Testis (tissue), 3 donors: ENCODE results near the gene NOTCH1. TPM values are rescaled to one million over a fixed set of nuclear protein-coding genes. Genes with fewer than 3 reads are reported as not detected.

Experiments
- DNase-seq: peaks from one replicate; pipeline ENCODE4 v3.0.0-alpha.2; 2019
- H3K27ac ChIP-seq, 2 donors: fragments of 200-600 bp; sonication (generic); one replicate each; pipeline ENCODE4 v1.5.1; 2019
- H3K27me3 ChIP-seq: fragments of 200-600 bp; sonication (generic); one replicate; pipeline ENCODE4 v1.5.1; 2019
- H3K36me3 ChIP-seq: fragments of 200-600 bp; sonication (generic); one replicate; pipeline ENCODE4 v1.5.1; 2017; ENCODE audit warnings: low read depth; ENCODE audit errors: missing control alignments
- H3K4me1 ChIP-seq: fragments of 200-600 bp; sonication (generic); one replicate; pipeline ENCODE4 v1.5.1; 2019
- H3K4me3 ChIP-seq, 2 donors: fragments of 200-600 bp; sonication (generic); one replicate each; pipeline ENCODE4 v1.5.1; 2017 to 2019
- H3K9me3 ChIP-seq: fragments of 200-600 bp; sonication (generic); one replicate; pipeline ENCODE4 v1.5.1; 2017
- POLR2A ChIP-seq: fragments of 450-650 bp; IDR thresholded peaks from one replicate; pipeline ENCODE4 v1.6.1; 2017; ENCODE audit warnings: antibody characterized with exemption, mild to moderate bottlenecking, moderate library complexity
- WGBS, 2 donors: methylation state at CpG; one replicate each; pipeline ENCODE4 v1.1.5; 2018; 5-methylcytosine and 5-hydroxymethylcytosine counted together
- intact Hi-C: fragments of 100-400 bp; cut with DNase I; formaldehyde crosslinking; loops from one replicate; pipeline ENCODE4 v1.15.1; 2023; ENCODE audit warnings: low total_unique reads
- polyA plus RNA-seq: library from polyadenylated mRNA; stranded (reverse); fragments of 350-450 nt; fragmentation: Illumina TruSeq; extraction: RNeasy Lipid Tissue Mini Kit (QIAGEN cat#74804); gene quantifications from one replicate; pipeline ENCODE4 v1.2.3, GENCODE V29; 2014; ENCODE audit warnings: low read depth, low replicate concordance; ENCODE audit not compliant: insufficient read depth
- total RNA-seq, 2 donors: library from RNA; depleted of rRNA; stranded (reverse); fragments of >200 nt; gene quantifications; one replicate each; pipeline ENCODE4 v1.2.3, GENCODE V29; 2016
- TF ChIP-seq, protein P1 (sequence below), 3 experiments: fragments of 450-650 bp in 2 of 3; fragments of 200-600 bp in 1 of 3; sonication (generic) in 1 of 3; IDR thresholded peaks; one replicate each; pipeline ENCODE4 v1.5.1; 2016 to 2019; ENCODE audit warnings: antibody characterized with exemption in 3 of 3, mild to moderate bottlenecking in 2 of 3, moderate library complexity in 1 of 3

The NOTCH1 gene
- total and polyA plus RNA-seq, 3 donors from 2014 or later: 7.2 to 34.1 (median 32.4) TPM

DNA sequence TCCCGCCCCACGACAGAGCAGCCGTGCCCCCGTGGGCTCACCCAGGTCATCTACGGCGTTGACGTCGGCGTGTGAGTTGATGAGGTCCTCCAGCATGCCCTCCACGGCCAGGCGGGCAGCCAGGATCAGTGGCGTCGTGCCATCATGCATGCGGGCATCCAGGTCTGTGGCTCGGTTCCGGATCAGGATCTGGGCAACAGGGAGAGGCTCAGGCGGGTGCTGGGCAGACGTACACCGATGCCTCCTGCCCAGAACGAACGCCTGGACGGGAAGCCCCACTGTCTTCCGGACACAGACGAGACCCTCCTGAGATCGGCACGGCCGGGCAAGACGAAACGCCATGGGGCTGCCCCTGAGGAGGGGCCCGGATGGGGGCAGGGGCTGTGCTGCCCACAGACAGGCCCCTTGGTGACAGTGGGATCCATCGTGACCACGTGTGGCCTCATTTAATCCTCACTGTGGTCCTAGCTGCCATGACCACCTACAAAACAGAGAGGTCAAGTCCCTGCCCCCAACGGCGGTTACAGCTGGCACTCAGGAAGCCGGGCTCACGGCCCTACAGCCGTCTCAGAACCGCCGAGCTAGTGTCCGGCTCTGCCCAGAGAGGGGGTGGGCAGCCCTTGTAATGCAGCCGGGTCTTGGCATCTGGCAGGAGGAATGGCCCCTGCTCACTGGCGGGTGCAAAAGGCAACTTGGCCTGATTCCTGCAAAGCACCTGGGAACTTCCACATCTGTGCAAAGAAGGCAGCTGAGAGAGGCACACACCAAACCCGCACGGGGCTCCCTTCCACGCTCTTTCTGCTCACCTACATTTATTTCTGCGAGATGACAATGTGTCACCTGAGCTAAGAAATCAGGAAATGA, 46.5 kb downstream of the NOTCH1 start:
- TF ChIP-seq POLR2A: no peak
- TF ChIP-seq, protein P1, sequence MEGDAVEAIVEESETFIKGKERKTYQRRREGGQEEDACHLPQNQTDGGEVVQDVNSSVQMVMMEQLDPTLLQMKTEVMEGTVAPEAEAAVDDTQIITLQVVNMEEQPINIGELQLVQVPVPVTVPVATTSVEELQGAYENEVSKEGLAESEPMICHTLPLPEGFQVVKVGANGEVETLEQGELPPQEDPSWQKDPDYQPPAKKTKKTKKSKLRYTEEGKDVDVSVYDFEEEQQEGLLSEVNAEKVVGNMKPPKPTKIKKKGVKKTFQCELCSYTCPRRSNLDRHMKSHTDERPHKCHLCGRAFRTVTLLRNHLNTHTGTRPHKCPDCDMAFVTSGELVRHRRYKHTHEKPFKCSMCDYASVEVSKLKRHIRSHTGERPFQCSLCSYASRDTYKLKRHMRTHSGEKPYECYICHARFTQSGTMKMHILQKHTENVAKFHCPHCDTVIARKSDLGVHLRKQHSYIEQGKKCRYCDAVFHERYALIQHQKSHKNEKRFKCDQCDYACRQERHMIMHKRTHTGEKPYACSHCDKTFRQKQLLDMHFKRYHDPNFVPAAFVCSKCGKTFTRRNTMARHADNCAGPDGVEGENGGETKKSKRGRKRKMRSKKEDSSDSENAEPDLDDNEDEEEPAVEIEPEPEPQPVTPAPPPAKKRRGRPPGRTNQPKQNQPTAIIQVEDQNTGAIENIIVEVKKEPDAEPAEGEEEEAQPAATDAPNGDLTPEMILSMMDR (IDR thresholded peaks at IDR 0.05): no peak
- DNase-seq: no peak
- no peaks in the 10 kb centered on the region for H3K27me3 ChIP-seq
- intact Hi-C loops: no loop called here
- no peak overlapping the region for H3K27ac ChIP-seq
- no peak overlapping the region for H3K4me3 ChIP-seq
- H3K36me3 ChIP-seq: no peaks in the 10 kb centered on the region
- H3K9me3 ChIP-seq: no peaks in the 10 kb centered on the region
- WGBS, 2 donors: 92 to 96% methylated on average over 25 to 46 of the region's 46 CpGs
- no peaks in the 10 kb centered on the region for H3K4me1 ChIP-seq

- Histone ChIP-seq H3K27ac (no peak overlapping the region), H3K9me3 (no peaks in the 10 kb centered on the region), H3K4me1 (no peaks in the 10 kb centered on the region), H3K36me3 (no peaks in the 10 kb centered on the region), H3K4me3 (no peak overlapping the region), H3K27me3 (no peaks in the 10 kb centered on the region)
- WGBS, 2 donors: 90 to 95% methylated on average over 2 to 23 of the region's 28 CpGs
- DNase-seq: no peak
- TF ChIP-seq, protein P1 (IDR thresholded peaks at IDR 0.05): no peak
- no peak for TF ChIP-seq POLR2A
- intact Hi-C loops: no loop called here
These were observed 47.7 kb downstream of the NOTCH1 start for GRCh38 chr9:136497916-136498695.

DNA sequence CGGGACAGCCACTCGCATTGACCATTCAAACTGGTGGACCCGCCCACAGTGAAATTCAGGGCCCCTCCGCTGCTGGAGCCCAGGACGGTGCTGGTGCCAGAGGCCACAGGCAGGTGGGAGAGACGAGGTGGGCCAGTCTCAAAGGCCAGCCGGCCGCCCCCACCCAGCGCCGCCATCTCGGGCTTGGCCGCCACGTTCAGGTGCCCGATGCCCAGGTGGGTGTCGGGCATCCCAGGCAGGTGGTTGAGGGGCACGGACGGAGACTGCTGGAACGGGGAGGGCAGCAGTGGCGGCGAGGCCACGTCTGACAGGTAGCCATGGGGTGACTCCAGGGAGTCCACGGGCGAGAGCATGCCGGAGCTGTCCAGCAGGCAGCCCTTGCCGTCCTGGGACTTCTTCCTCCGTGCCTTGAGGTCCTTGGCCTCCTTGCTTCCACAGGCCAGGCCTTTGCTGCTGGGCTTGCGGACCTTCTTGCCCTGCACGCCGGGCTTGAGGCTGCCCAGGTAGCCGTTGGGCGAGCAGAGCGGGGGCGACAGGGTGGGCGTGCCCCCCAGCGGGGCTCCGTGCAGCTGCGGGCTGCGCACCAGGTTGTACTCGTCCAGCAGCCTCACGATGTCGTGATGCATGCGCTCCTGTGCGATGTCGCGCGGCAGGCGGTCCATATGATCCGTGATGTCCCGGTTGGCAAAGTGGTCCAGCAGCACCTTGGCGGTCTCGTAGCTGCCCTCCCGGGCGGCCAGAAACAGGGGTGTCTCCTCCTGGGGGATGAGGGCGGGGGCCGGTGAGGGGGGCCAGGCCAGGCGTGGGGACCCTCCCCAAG, 48.8 kb downstream of the NOTCH1 start:
- Histone ChIP-seq H3K36me3 (no peaks in the 10 kb centered on the region), H3K4me3 (no peak overlapping the region), H3K27me3 (no peaks in the 10 kb centered on the region), H3K27ac (no peak overlapping the region), H3K4me1 (no peaks in the 10 kb centered on the region), H3K9me3 (no peaks in the 10 kb centered on the region)
- TF ChIP-seq POLR2A: no peak
- TF ChIP-seq, protein P1 (IDR thresholded peaks at IDR 0.05): no peak
- WGBS, 2 donors: 93 to 96% methylated on average over 12 to 54 of the region's 56 CpGs
- intact Hi-C loops: no loop called here
- no peak for DNase-seq

DNA sequence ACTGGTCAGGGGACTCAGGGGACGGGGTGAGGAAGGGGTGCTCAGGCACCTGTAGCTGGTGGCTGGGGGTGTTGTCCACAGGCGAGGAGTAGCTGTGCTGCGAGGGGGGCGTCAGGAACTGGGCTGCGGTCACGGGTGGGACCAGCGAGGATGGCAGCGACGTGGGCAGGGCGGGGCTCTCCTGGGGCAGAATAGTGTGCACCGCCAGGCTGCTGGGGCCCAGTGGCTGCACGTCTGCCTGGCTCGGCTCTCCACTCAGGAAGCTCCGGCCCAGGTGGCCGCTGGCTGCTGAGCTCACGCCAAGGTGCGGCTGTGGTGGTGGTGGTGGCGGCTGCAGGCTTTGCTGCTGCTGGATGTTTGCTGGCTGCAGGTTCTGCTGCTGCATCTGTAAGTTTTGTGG, 49.7 kb downstream of the NOTCH1 start:
- intact Hi-C loops: no loop called here
- Histone ChIP-seq H3K9me3 (no peaks in the 10 kb centered on the region), H3K4me1 (no peaks in the 10 kb centered on the region), H3K27ac (no peak overlapping the region), H3K4me3 (no peak overlapping the region), H3K27me3 (no peaks in the 10 kb centered on the region), H3K36me3 (no peaks in the 10 kb centered on the region)
- no peak for TF ChIP-seq POLR2A
- TF ChIP-seq, protein P1 (IDR thresholded peaks at IDR 0.05): no peak
- DNase-seq: no peak
- 94 to 95% methylated on average over 7 to 18 of the region's 18 CpGs for WGBS, 2 donors
